Mucosa of stomach (tissue), 1 donor: Measurements from ENCODE around the gene OR5B17.

Source experiments
- H3K27me3 ChIP-seq: one replicate; pipeline ENCODE4 v1.7.0; 2013; ENCODE audit warnings: mild to moderate bottlenecking, low read length; ENCODE audit not compliant: control insufficient read depth, insufficient read depth
- H3K36me3 ChIP-seq: one replicate; pipeline ENCODE4 v1.7.0; 2013; ENCODE audit warnings: low read length; ENCODE audit not compliant: control insufficient read depth, insufficient read depth
- H3K4me1 ChIP-seq: one replicate; pipeline ENCODE4 v1.7.0; 2013; ENCODE audit warnings: mild to moderate bottlenecking, low read length; ENCODE audit not compliant: control insufficient read depth, insufficient read depth
- H3K4me3 ChIP-seq: one replicate; pipeline ENCODE4 v1.7.0; 2013; ENCODE audit warnings: low read length
- H3K9ac ChIP-seq: one replicate; pipeline ENCODE4 v1.7.0; 2013; ENCODE audit warnings: mild to moderate bottlenecking, low read length, moderate library complexity
- H3K9me3 ChIP-seq: one replicate; pipeline ENCODE4 v1.7.0; 2013; ENCODE audit warnings: mild to moderate bottlenecking, low read length, moderate library complexity; ENCODE audit not compliant: control insufficient read depth
- donor health status: Pancreatic carcinoma.

The OR5B17 gene

DNA sequence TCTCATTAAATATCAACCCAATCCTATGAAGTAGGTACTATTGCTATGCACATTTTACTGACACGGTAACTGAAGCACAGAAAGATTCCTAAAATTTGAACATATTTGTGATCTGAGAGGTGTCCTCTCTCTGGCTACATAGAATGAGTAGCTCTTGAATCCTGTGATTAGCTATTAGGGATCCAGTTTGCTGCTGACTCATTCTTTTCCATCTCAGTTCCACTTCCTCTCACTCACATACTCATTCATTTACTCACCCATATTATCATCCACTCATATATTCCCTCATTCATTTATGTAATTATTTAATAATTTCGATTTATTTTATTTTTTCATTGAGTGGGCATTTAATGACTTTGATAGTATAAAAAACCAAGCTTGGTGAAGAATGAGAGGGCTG, 42.7 kb downstream of the OR5B17 start:
- H3K27me3 ChIP-seq, result no peaks in the 10 kb centered on the region
- H3K36me3 ChIP-seq, result no peaks in the 10 kb centered on the region
- no peak overlapping the region for H3K4me3 ChIP-seq
- no peak overlapping the region for H3K9ac ChIP-seq
- no peaks in the 10 kb centered on the region for H3K9me3 ChIP-seq
- no peaks in the 10 kb centered on the region for H3K4me1 ChIP-seq
